GM03348 (cell line): ENCODE data around the gene ADGRA3.
"Not testable (repeated sequence)": the region's sequence is repeated elsewhere in the genome, so short reads cannot be mapped to it uniquely, and the experiment has no call there.

Experiments used
- DNase-seq: peaks from one replicate; pipeline ENCODE4 v3.0.0; 2012; ENCODE audit warnings: low spot score

ADGRA3 gene

DNA sequence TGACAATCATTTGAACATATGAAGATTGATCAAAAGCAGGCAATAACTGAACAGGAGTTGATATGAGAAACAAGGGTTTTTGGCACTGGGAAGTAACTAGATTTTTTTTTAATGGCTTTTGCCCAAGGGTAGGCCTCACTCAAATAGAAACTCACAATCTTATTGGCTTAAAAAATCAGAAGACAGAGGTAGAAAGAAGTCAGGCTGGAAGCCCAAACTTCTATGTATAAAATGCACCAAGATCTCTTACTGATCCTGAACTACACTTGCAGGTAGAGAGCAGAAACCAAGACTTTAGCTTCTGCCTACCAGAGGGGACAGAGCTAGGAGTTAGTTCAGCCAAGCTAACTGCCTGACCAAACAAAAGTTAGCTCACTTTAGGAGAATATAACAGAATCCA is 74.9 kb downstream of the ADGRA3 start:
- no peak for DNase-seq

GRCh38 chr4:22439947-22440346 is 75.9 kb downstream of the ADGRA3 start:
- no peak for DNase-seq

DNA sequence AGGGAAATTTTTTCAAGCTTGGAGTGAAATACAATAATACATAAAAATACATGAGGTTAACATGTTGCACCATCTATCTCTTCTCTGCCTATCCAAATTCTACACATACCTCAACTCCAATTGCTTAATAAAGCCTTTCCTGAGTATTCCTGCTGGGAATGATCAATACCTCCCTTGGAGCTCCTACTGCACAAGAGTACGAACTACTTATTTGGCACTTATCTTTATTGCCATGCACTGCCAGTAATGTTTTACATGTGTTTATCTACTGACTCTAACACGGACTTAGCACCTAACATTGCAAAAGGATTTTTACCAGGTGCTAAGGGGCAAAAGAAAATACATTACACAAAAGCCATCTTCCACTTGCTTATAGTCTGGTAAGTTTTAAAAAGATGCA is 80.2 kb downstream of the ADGRA3 start:
- DNase-seq = no peak

- DNase-seq = peak; percentile 8
These were observed 81.0 kb downstream of the ADGRA3 start for GRCh38 chr4:22434895-22435294.

- DNase-seq = no peak
These were observed 85.2 kb downstream of the ADGRA3 start for GRCh38 chr4:22430626-22431025.

DNA sequence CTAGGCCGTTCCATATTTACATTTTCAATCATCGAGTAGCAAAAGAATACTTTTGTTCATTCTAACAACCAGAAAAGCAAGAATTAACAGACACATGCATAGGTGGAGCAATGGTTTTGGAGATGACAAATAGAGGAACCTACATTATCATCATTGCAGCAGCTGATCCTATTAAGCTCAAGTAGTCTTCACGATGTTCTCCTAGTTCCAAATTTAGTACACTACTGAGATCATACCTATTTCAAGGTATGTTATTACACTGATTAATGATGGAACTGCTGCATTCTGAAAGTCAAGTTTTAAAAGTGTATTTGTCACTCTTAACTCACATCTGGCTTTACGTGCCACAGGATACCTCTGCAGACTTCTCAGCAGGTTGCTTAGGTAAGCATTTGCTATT is 87.4 kb downstream of the ADGRA3 start:
- DNase-seq = no peak

DNA sequence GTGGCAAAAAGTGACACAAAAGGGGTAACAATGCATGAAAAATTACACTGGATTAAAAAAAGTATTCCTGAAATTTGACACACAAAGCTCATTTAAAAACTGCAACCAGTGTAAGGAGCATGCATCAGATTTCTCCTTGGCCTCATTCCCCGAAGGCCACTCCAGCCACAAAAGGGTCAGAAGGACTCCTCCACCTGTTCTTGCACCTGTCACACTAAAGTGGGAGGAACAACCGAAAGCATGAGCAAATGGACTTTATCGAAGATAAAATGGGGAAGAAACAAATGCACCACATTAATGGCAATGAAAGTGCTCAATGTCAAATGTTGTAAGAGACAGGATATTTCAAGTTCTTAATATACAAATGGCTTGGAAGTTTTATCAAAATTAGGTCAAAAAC is 88.2 kb downstream of the ADGRA3 start:
- DNase-seq = no peak

- no peak for DNase-seq
These were observed 95.6 kb downstream of the ADGRA3 start for GRCh38 chr4:22420291-22420690.

DNA sequence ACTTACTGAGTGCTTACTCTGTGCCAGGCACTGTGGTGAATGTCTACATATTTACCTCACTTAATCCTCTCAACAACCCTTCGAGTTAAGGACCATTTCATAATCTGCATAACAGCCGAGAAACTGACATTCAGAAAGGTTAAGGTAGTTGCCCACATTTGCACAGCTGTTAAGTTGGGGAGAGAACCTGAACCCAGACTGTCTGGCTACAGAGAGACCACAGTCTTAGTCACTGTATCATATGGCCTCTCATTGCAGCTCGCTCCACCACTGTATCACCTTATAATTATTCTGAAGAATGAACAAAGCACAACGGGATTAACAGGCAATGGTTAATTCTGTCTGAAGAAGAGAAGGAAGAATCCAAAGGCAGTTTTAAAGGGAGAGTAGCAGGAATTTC is 98.5 kb downstream of the ADGRA3 start:
- DNase-seq = no peak

- DNase-seq = peak; percentile 3
These were observed 99.5 kb downstream of the ADGRA3 start for GRCh38 chr4:22416403-22416802.

GRCh38 chr4:22414833-22415232 is 101.0 kb downstream of the ADGRA3 start:
- DNase-seq = no peak

DNA sequence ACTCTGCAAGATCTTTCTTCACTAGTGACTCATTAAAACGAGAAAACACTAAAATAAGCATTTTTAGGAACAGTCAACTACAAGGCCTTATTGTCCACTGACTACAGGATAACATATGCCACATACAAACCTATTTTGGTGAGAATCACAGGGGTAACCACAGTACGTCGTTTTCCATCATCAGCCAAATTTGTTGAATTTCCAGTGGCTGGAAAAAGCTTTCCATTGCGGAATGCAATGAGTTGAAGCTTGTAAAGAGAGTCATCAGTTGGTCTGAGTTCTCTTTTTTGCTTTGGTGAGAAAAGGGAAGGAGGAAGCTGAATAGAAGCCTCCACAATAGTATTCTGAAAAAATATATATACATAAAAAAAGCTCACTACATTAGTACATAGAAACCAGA is 102.4 kb downstream of the ADGRA3 start:
- no peak for DNase-seq

DNA sequence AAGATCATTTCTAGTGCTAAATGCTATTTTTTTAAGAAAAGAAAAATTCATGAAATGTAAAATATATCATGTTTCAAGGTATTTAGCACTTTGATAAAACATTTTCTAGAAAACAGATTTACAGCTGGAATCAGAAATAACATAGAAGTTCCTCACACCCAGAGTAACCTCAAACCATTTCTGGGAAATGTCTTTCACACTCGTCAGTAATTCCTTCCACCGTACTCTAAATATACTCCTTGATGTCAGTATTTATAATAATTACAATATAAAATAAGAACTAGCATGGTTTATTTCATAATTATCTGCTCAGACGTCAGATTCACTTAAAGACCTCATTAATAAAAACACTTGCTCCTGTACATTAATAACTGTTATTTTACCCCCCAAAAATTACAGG is 103.9 kb downstream of the ADGRA3 start:
- no peak for DNase-seq

DNA sequence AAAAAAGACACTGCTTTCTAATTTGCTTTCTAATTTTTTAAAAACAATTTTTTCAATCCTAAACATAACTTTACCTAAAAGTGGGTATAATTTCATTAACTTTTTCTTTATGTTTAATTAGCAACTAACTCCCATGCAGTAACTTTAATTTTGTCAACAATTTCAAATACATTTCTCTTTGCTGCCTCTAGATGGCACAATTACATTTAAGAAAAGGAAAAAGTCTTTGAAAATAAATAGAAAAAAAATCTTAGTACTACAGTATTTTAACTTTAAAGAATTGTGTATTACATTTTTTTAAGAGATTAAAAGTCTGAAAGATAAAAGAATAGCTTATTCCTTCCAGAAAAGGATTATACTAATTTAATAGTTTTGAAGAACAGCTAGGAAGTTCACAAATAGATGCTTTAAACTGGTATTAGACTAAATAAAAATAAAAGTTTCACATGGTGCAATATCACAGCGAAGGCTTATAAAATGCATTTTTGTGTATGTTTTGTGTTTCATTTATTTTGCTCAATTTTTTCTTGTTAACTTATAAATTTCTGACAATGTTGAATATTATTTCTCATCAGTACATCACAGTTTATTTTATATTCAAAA is 105.1 kb downstream of the ADGRA3 start:
- DNase-seq = peak; percentile 14

GRCh38 chr4:22408474-22408873 is 107.4 kb downstream of the ADGRA3 start:
- DNase-seq = no peak

DNA sequence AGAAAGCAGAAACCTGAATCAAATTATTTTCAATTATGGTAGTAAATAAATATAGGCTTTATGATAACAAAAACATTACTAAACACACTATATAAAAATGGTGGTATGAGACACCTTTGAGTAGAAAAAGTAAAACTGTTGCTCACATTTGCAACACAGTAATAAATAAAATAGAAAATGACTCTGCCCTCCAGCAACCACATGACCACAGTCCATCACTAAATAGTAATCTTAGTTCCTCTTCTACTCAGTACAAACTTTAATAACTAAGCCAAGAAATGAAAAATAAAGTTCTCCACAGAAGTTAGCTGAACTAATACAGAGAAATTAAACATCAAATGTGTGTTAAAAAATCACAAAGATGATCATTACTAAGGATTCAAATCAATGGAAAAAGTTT is 108.5 kb downstream of the ADGRA3 start:
- no peak for DNase-seq

GRCh38 chr4:22398671-22399070 is 117.2 kb downstream of the ADGRA3 start:
- no peak for DNase-seq

GRCh38 chr4:22391551-22391950 is 124.3 kb downstream of the ADGRA3 start:
- peak; percentile 64 for DNase-seq

DNA sequence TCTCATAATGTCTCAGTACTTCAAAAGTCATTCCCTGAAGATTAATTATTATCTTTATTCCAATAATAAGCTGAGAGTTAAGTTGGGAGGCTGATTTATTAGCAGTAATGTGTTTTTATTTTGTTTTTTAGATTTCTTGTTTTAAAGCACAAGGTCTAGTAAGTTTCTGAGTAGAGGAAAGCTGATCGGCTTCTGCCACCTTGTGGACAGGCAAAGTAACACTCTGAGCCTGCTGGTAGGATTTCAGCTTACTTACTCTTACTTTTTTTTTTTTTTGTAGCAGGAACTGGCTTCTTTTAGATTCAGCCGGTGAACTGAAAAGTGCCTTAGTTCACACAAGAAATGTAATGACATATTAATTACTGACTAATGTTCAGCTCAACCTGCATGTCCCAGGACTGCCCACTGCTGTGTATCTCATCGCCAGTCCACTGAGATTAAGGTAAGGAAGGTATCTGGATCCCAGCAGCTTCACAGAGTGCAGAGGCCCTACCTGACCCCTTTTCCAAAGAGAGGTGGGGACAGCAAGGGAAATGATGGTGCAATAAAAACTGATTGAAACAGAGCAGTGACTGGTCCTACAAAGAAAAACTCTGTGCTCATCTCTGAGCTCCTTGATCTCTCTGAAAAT is 126.5 kb downstream of the ADGRA3 start:
- peak; percentile 59 for DNase-seq

DNA sequence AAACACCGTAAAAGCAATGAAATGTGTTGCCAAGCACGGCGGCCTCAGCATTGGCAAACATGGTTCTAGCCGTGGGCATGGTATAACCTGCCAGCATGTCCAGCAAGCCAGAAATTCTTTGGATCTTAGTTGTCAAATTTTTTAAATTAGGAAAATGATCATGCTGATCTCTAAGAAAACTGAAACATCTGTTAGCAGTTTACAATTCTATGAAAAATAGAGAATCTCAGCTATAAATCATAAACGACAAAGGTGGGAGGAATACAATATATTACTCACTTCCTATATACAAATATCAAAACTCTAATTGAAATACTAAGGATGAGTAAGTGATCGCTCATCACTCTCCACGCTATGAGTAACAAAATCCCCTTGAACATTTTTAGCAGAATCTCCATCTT is 130.3 kb downstream of the ADGRA3 start:
- peak; percentile 45 for DNase-seq

- no peak for DNase-seq
These were observed 131.7 kb downstream of the ADGRA3 start for GRCh38 chr4:22384154-22384553.

- not testable (repeated sequence) for DNase-seq
These were observed 133.7 kb downstream of the ADGRA3 start for GRCh38 chr4:22382216-22382615.

GRCh38 chr4:22372986-22373385 is 142.9 kb downstream of the ADGRA3 start:
- no peak for DNase-seq

GRCh38 chr4:22369901-22370562 is 145.8 kb downstream of the ADGRA3 start:
- no peak for DNase-seq
